SK-N-SH (cell line): ENCODE data around the gene RAB3IP.

Experiments
- CTCF ChIP-seq: fragments of 200-600 bp; sonication (generic); IDR thresholded peaks from 2 replicates; pipeline ENCODE4 v1.6.1; 2017; ENCODE audit warnings: antibody characterized with exemption, mild to moderate bottlenecking, moderate library complexity
- FOSL2 ChIP-seq: IDR thresholded peaks from 2 replicates; pipeline ENCODE4 v1.4.0; 2012; ENCODE audit warnings: low read depth, mild to moderate bottlenecking, moderate library complexity, borderline replicate concordance
- JUND ChIP-seq: IDR thresholded peaks from 2 replicates; pipeline ENCODE4 v1.4.0; 2012
- MAX ChIP-seq: IDR thresholded peaks from 2 replicates; pipeline ENCODE4 v1.4.0; 2012; ENCODE audit warnings: low read depth
- POLR2AphosphoS5 ChIP-seq: IDR thresholded peaks from 2 replicates; pipeline ENCODE4 v1.6.1; 2012; ENCODE audit warnings: low read depth, low read length
- SMC3 ChIP-seq: IDR thresholded peaks from 2 replicates; pipeline ENCODE4 v1.6.1; 2012; ENCODE audit warnings: low read depth, low read length, improper control_type of control experiment
- TAF1 ChIP-seq: IDR thresholded peaks from 2 replicates; pipeline ENCODE4 v1.6.1; 2012; ENCODE audit warnings: low read depth, mild to moderate bottlenecking, low read length, moderate library complexity, borderline replicate concordance
- USF2 ChIP-seq: fragments of 150-350 bp; IDR thresholded peaks from 2 replicates; pipeline ENCODE4 v1.6.1; 2017; ENCODE audit warnings: antibody characterized with exemption, low read length, low read depth, borderline replicate concordance

GRCh38 chr12:69755302-69755701 is 16.6 kb downstream of the RAB3IP start:
- TF ChIP-seq JUND = no peak
- TF ChIP-seq SMC3 = no peak
- TF ChIP-seq USF2 = no peak
- TF ChIP-seq FOSL2 = no peak
- no peak for TF ChIP-seq MAX
- no peak for TF ChIP-seq TAF1
- TF ChIP-seq CTCF = no peak
- TF ChIP-seq POLR2AphosphoS5 = no peak
